Body of pancreas (tissue), 4 donors: ENCODE data around the gene AK4. TPM values are rescaled to one million over a fixed set of nuclear protein-coding genes. Genes with fewer than 3 reads are reported as not detected.

Experiments used
- ATAC-seq: fragments of 150-250 bp; one replicate; pipeline ENCODE4 v1.9.1; 2016
- DNase-seq, 4 donors: peaks; one replicate each; pipeline ENCODE4 v3.0.0-alpha.2; 2019
- H3K27ac ChIP-seq, 4 donors: fragments of 200-600 bp; sonication (generic); 1 replicate in 3 of 4; 2 replicates in 1 of 4; pipeline versions ENCODE4 v1.5.1 to v1.6.1; 2016 to 2019; ENCODE audit warnings: mild to moderate bottlenecking in 1 of 4, mixed read lengths in 1 of 4, moderate library complexity in 1 of 4
- H3K27me3 ChIP-seq, 2 donors: fragments of 200-600 bp; sonication (generic); one replicate each; pipeline ENCODE4 v1.6.0; 2016; ENCODE audit warnings: mild to moderate bottlenecking in 1 of 2
- H3K36me3 ChIP-seq, 2 donors: fragments of 200-600 bp; sonication (generic); replicated peaks in 1 of 2; 2 replicates each; pipeline ENCODE4 v1.5.1; 2016; ENCODE audit warnings: low read depth in 2 of 2; ENCODE audit not compliant: insufficient read depth in 1 of 2
- H3K4me1 ChIP-seq: fragments of 200-600 bp; sonication (generic); one replicate; pipeline ENCODE4 v1.6.0; 2016
- H3K4me3 ChIP-seq, 2 donors: fragments of 200-600 bp; sonication (generic); 1 replicate in 1 of 2; 2 replicates in 1 of 2; pipeline ENCODE4 v1.5.1; 2016 to 2019
- H3K9me3 ChIP-seq, 3 donors: fragments of 200-600 bp; sonication (generic); 1 replicate in 2 of 3; 2 replicates in 1 of 3; pipeline ENCODE4 v1.5.1; 2016
- POLR2A ChIP-seq, 3 donors: fragments of 450-650 bp; IDR thresholded peaks; one replicate each; pipeline ENCODE4 v1.6.1; 2016; ENCODE audit warnings: antibody characterized with exemption in 3 of 3, mild to moderate bottlenecking in 2 of 3
- WGBS, 2 donors: methylation state at CpG; one replicate each; pipeline ENCODE4 v1.1.5; 2017; 5-methylcytosine and 5-hydroxymethylcytosine counted together
- intact Hi-C: fragments of 100-400 bp; cut with DNase I; formaldehyde crosslinking; loops from one replicate; pipeline ENCODE4 v1.15.1; 2023
- total RNA-seq, 2 donors: library from RNA; depleted of rRNA; stranded (reverse); fragments of >200 nt; gene quantifications; one replicate each; pipeline ENCODE4 v1.1.0, GENCODE V29; 2016
- TF ChIP-seq, protein P1 (sequence below), 7 experiments: fragments of 450-650 bp in 4 of 7; fragments of 200-600 bp in 3 of 7; sonication (generic) in 3 of 7; IDR thresholded peaks; one replicate each; pipeline ENCODE4 v1.5.1; 2016 to 2019; ENCODE audit warnings: antibody characterized with exemption in 7 of 7

The AK4 gene
- total RNA-seq, 2 donors from 2014 or later, result 8.8 to 20.4 TPM

DNA sequence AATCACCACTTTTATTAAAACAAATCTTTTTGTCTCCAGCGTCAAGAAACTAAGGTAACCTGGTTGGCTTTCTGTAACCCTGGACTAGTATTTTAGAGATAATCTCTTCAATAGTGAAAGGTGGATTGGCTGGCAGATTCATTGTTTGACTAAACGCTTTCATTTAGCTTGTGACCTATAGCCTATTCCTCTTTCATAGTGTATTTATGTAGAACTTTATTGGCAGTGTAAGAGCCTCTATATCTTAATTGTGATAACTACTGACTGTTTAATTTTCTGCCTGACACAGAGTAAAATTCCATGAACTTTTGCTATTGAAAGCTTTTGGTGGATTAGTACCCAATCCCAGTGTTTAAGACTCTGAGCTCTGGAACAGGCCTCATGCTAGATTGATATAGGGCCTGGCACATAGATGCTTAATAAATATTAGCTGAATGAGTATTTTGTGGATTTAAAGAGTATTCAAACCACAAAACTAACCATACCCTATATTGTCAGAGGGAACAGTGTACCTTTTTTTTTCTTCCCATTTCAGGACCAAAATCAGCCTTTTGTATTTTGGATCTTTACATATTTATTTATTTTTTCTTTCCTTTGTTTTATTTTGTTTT is 34.8 kb downstream of the AK4 start:
- no peak overlapping the region for H3K4me3 ChIP-seq
- no peak for ATAC-seq
- no peaks in the 10 kb centered on the region for H3K27me3 ChIP-seq
- no peaks in the 10 kb centered on the region for H3K4me1 ChIP-seq
- no peak for DNase-seq
- no peak overlapping the region for H3K27ac ChIP-seq
- 32 to 33% methylated on average over 2 of the region's 2 CpGs for WGBS, 2 donors
- no peak for TF ChIP-seq POLR2A (IDR thresholded peaks at IDR 0.05)
- TF ChIP-seq, protein P1, sequence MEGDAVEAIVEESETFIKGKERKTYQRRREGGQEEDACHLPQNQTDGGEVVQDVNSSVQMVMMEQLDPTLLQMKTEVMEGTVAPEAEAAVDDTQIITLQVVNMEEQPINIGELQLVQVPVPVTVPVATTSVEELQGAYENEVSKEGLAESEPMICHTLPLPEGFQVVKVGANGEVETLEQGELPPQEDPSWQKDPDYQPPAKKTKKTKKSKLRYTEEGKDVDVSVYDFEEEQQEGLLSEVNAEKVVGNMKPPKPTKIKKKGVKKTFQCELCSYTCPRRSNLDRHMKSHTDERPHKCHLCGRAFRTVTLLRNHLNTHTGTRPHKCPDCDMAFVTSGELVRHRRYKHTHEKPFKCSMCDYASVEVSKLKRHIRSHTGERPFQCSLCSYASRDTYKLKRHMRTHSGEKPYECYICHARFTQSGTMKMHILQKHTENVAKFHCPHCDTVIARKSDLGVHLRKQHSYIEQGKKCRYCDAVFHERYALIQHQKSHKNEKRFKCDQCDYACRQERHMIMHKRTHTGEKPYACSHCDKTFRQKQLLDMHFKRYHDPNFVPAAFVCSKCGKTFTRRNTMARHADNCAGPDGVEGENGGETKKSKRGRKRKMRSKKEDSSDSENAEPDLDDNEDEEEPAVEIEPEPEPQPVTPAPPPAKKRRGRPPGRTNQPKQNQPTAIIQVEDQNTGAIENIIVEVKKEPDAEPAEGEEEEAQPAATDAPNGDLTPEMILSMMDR (IDR thresholded peaks at IDR 0.05), result no peak
- H3K36me3 ChIP-seq, result no peaks in the 10 kb centered on the region
- H3K9me3 ChIP-seq, result no peaks in the 10 kb centered on the region
- intact Hi-C loops, result no loop called here

DNA sequence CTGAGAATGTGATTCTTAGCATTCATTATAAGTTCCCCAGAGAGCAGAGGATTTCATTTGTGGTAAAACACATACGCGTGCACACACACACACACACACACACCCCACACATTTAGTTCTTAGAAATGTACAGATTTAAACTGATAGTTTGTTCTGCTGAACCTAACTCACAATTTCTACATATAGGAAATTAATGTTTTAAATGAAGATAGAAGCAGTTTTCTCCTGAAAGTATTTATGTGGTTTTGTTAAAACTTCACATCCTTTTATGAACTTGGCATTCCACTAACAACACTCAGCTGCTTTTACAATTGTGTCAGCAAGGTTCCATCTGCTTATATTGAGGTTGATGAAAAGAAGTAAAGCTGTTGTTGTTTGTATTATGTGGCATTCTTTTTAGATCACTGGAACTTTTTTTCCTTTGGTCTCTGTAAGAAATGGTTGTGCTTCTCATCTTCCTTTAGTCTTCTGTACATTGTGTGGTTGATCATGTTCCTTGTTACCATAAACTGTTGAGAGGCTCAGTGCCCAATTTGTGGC is 41.6 kb downstream of the AK4 start:
- H3K9me3 ChIP-seq, result no peaks in the 10 kb centered on the region
- H3K4me1 ChIP-seq, result no peaks in the 10 kb centered on the region
- no peak for DNase-seq
- no peaks in the 10 kb centered on the region for H3K36me3 ChIP-seq
- intact Hi-C loops, result no loop called here
- WGBS, 2 donors, result 79 to 85% methylated on average over 2 of the region's 2 CpGs
- H3K27me3 ChIP-seq, result no peaks in the 10 kb centered on the region
- TF ChIP-seq, protein P1 (IDR thresholded peaks at IDR 0.05), result no peak
- TF ChIP-seq POLR2A (IDR thresholded peaks at IDR 0.05), result no peak
- H3K4me3 ChIP-seq, result no peak overlapping the region
- H3K27ac ChIP-seq, result no peak overlapping the region
- ATAC-seq, result no peak

DNA sequence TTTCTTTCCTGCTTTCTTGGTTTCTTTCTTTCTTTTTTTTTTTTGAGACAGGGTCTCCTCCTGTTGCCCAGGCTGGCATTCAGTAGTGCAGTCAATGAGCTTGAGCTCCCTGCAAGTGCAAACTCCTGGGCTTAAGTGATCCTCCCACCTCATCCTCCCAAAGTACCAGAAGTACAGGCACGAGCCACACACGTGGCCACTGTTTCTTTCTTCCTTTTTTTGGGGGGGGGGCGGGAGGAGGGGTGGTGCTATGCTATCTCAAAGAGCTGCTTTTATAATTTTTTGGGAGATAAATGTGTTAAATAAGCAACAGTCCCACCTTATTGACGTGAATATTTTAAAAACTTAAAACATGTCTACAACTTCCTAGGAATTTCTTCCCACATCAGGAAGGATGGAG is 42.2 kb downstream of the AK4 start:
- no peaks in the 10 kb centered on the region for H3K36me3 ChIP-seq
- no peak for ATAC-seq
- no peaks in the 10 kb centered on the region for H3K4me1 ChIP-seq
- H3K27me3 ChIP-seq, result no peaks in the 10 kb centered on the region
- intact Hi-C loops, result no loop called here
- no peaks in the 10 kb centered on the region for H3K9me3 ChIP-seq
- H3K27ac ChIP-seq, result no peak overlapping the region
- TF ChIP-seq, protein P1 (IDR thresholded peaks at IDR 0.05), result no peak
- no peak for TF ChIP-seq POLR2A (IDR thresholded peaks at IDR 0.05)
- 52 to 64% methylated on average over 4 of the region's 4 CpGs for WGBS, 2 donors
- no peak overlapping the region for H3K4me3 ChIP-seq
- DNase-seq, result no peak

DNA sequence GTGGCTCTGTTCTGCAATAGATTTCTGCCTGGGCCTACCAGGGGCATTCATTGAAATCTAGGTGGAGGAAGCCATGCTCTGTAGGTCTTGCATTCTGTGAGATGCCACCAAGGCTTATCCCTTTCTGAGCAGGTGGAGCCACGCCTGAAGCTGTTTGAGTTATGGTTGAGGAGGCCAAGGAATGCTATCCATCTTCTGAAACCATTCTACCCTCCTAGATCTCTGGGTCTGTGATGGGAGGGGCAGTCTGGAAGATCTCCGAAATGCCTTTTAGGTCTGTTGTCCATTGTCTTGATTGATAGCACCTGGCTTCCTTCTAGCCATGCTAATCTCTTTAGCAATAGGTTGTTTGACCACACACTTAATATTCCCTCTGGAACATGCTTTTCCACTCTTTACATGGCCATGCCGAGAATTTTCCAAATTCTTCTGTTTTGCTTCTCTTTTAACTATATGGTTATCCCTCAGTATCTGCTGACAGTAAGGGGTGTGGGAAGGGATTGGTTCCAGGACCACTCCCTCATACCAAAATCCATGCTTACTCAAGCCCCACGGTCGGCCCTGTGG is 45.2 kb downstream of the AK4 start:
- 95 to 99% methylated on average over 5 of the region's 5 CpGs for WGBS, 2 donors
- ATAC-seq, result no peak
- H3K36me3 ChIP-seq, result no peaks in the 10 kb centered on the region
- TF ChIP-seq, protein P1 (IDR thresholded peaks at IDR 0.05), result no peak
- no peak overlapping the region for H3K4me3 ChIP-seq
- no peaks in the 10 kb centered on the region for H3K4me1 ChIP-seq
- DNase-seq, result no peak
- H3K27ac ChIP-seq, result no peak overlapping the region
- no peaks in the 10 kb centered on the region for H3K27me3 ChIP-seq
- intact Hi-C loops, result no loop called here
- H3K9me3 ChIP-seq, result no peaks in the 10 kb centered on the region
